ENCODE measurements around the gene NT5C2. TPM values are rescaled to one million over a fixed set of nuclear protein-coding genes. Genes with fewer than 3 reads are reported as not detected.
"Not testable (repeated sequence)": the region's sequence is repeated elsewhere in the genome, so short reads cannot be mapped to it uniquely, and the experiment has no call there.

Gene NT5C2
- total RNA-seq, 1 donor from 2014 or later: 113 TPM

DNA sequence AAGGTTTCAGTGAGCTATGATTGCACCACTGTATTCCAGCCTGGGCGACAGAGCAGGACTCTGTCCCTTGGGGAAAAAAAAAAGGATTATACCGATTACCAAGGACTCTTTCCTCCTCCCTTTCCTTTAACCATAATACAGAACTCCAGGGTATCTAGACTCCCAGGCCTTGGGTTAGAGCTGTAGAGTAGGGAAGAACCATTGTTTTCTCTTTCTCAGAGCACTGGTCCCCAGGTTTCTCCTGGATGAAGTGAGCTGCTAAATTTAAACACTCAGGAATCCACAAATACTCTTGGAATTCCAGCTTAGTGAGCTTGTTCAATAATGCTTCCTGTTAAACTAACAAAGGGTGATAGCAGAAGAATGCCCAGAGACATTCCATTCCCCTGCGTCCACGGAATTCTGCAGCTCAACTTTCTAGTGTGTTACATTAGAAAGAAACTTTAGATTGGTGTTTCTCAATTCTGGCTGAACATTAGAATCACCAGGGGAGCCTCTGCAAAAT, 38.0 kb upstream of the NT5C2 start:
- peaks cover 26% of the 10 kb centered on the region for H3K4me1 Mint-ChIP-seq (ENCODE audit: low read depth, unreplicated experiment)
- H3K27me3 Mint-ChIP-seq (ENCODE audit: low read depth, unreplicated experiment): no peaks in the 10 kb centered on the region
- no peaks in the 10 kb centered on the region for H3K79me2 ChIP-seq (ENCODE audit: insufficient read depth, low read length)
- H3K27me3 ChIP-seq (ENCODE audit: insufficient read depth, low read length): no peaks in the 10 kb centered on the region
- H2AFZ ChIP-seq (ENCODE audit: low read depth, low read length): peak overlapping the region; percentile 4
- H4K20me1 ChIP-seq (ENCODE audit: insufficient read depth, low read length): no peaks in the 10 kb centered on the region
- H3K27ac Mint-ChIP-seq (ENCODE audit: unreplicated experiment): peak overlapping the region; percentile 98
- TF ChIP-seq, protein P1, sequence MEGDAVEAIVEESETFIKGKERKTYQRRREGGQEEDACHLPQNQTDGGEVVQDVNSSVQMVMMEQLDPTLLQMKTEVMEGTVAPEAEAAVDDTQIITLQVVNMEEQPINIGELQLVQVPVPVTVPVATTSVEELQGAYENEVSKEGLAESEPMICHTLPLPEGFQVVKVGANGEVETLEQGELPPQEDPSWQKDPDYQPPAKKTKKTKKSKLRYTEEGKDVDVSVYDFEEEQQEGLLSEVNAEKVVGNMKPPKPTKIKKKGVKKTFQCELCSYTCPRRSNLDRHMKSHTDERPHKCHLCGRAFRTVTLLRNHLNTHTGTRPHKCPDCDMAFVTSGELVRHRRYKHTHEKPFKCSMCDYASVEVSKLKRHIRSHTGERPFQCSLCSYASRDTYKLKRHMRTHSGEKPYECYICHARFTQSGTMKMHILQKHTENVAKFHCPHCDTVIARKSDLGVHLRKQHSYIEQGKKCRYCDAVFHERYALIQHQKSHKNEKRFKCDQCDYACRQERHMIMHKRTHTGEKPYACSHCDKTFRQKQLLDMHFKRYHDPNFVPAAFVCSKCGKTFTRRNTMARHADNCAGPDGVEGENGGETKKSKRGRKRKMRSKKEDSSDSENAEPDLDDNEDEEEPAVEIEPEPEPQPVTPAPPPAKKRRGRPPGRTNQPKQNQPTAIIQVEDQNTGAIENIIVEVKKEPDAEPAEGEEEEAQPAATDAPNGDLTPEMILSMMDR (IDR thresholded peaks at IDR 0.05; ENCODE audit: insufficient read depth, low read depth, low read length): no peak
- no peak for TF ChIP-seq EZH2 (IDR thresholded peaks at IDR 0.05; ENCODE audit: insufficient read depth, low read length)
- FAIRE-seq: peak; percentile 90
- no peaks in the 10 kb centered on the region for H3K36me3 ChIP-seq (ENCODE audit: insufficient read depth, low read length)
- peak overlapping the region; percentile 95 for H3K27ac ChIP-seq (ENCODE audit: low read depth, low read length)
- H3K36me3 Mint-ChIP-seq (ENCODE audit: low read depth, unreplicated experiment): no peaks in the 10 kb centered on the region
- DNase-seq (ENCODE audit: low read depth): peak; percentile 97
- peak overlapping the region; percentile 20 for H3K4me3 Mint-ChIP-seq (ENCODE audit: unreplicated experiment)
- H3K9ac ChIP-seq (ENCODE audit: low read length): peak overlapping the region; percentile 72
- peaks cover 42% of the 10 kb centered on the region for H3K4me1 ChIP-seq (ENCODE audit: insufficient read depth, low read length)
- H3K9me3 Mint-ChIP-seq (ENCODE audit: unreplicated experiment): no peaks in the 10 kb centered on the region
- H3K4me3 ChIP-seq (ENCODE audit: insufficient read depth, low read depth, low read length): no peak overlapping the region
- H3K4me2 ChIP-seq (ENCODE audit: low read length): peak overlapping the region; percentile 76
- no peaks in the 10 kb centered on the region for H3K9me3 ChIP-seq (ENCODE audit: insufficient read depth, low read depth, low read length)

DNA sequence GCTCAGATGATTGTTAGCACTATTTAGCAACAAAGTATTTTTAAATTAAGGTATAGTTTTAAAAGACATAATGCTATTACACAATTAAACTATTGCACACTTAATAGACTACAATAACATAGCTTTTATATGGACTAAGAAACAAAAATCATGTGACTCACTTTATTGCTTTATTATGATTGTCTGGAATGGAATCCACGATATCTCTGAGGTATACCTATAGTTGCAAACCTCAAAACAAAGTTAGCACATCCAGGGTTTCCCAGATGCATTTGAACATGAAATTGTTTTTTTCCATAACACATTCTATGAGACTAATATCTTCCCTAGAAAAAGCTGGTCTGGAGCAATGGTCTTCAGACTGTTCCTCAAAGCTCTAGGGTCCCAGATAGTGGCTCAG, 34.3 kb upstream of the NT5C2 start:
- H4K20me1 ChIP-seq (ENCODE audit: insufficient read depth, low read length): no peaks in the 10 kb centered on the region
- Mint-ChIP-seq H3K4me1 (ENCODE audit: low read depth, unreplicated experiment) (peaks cover 22% of the 10 kb centered on the region), H3K4me3 (ENCODE audit: unreplicated experiment) (no peak overlapping the region), H3K27ac (ENCODE audit: unreplicated experiment) (no peak overlapping the region), H3K27me3 (ENCODE audit: low read depth, unreplicated experiment) (no peaks in the 10 kb centered on the region), H3K9me3 (ENCODE audit: unreplicated experiment) (peaks cover 14% of the 10 kb centered on the region), H3K36me3 (ENCODE audit: low read depth, unreplicated experiment) (peaks cover 5% of the 10 kb centered on the region)
- no peak for FAIRE-seq
- no peak overlapping the region for H3K4me2 ChIP-seq (ENCODE audit: low read length)
- H3K79me2 ChIP-seq (ENCODE audit: insufficient read depth, low read length): no peaks in the 10 kb centered on the region
- no peak overlapping the region for H3K9ac ChIP-seq (ENCODE audit: low read length)
- H3K36me3 ChIP-seq (ENCODE audit: insufficient read depth, low read length): no peaks in the 10 kb centered on the region
- no peak overlapping the region for H2AFZ ChIP-seq (ENCODE audit: low read depth, low read length)
- peaks cover 34% of the 10 kb centered on the region for H3K4me1 ChIP-seq (ENCODE audit: insufficient read depth, low read length)
- no peak for TF ChIP-seq EZH2 (IDR thresholded peaks at IDR 0.05; ENCODE audit: insufficient read depth, low read length)
- TF ChIP-seq, protein P1 (IDR thresholded peaks at IDR 0.05; ENCODE audit: insufficient read depth, low read depth, low read length): no peak
- no peak overlapping the region for H3K27ac ChIP-seq (ENCODE audit: low read depth, low read length)
- H3K9me3 ChIP-seq (ENCODE audit: insufficient read depth, low read depth, low read length): peaks cover 9% of the 10 kb centered on the region
- H3K4me3 ChIP-seq (ENCODE audit: insufficient read depth, low read depth, low read length): no peak overlapping the region
- H3K27me3 ChIP-seq (ENCODE audit: insufficient read depth, low read length): no peaks in the 10 kb centered on the region
- no peak for DNase-seq (ENCODE audit: low read depth)

DNA sequence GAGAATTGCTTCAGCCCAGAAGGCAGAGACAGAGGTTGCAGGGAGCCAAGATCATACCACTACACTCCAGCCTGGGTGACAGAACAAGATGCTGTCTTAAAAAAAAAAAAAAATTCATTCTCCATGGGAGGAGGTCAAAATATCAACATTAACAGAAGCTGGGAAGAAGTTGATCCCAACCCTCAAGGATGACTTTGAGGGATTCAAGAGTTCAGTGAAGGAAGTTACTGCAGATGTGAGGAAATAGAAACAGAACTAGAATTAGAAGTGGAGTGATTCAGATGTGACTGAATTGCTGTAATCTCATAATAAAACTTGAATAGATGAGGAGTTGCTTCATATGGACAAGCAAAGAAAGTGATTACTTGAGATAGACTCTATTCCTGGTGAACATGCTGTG, 32.9 kb upstream of the NT5C2 start:
- no peak for FAIRE-seq
- H3K27me3 Mint-ChIP-seq (ENCODE audit: low read depth, unreplicated experiment): no peaks in the 10 kb centered on the region

DNA sequence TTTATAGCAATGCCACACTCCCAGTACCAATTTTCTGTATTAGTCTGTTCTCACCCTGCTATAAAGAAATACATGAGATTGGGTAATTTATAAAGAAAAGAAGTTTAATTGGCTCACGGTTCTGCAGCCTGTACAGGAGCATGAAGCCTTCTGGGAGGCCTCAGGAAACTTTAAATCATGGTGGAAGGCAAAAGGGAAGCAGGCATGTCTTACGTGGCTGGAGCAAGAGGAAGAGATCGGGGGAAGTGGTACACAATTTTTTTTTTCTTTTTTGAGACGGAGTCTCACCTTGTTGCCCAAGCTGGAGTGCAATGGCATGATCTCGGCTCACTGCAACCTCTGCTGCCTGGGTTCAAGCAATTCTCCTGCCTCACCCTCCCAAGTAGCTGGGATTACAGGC, 31.6 kb upstream of the NT5C2 start:
- not testable (repeated sequence) for H3K4me3 ChIP-seq (ENCODE audit: insufficient read depth, low read depth, low read length); H3K9me3 ChIP-seq (ENCODE audit: insufficient read depth, low read depth, low read length); H3K27me3 Mint-ChIP-seq (ENCODE audit: low read depth, unreplicated experiment); H3K79me2 ChIP-seq (ENCODE audit: insufficient read depth, low read length); H3K4me1 Mint-ChIP-seq (ENCODE audit: low read depth, unreplicated experiment); DNase-seq (ENCODE audit: low read depth); H3K4me3 Mint-ChIP-seq (ENCODE audit: unreplicated experiment); H2AFZ ChIP-seq (ENCODE audit: low read depth, low read length); H3K4me2 ChIP-seq (ENCODE audit: low read length); H4K20me1 ChIP-seq (ENCODE audit: insufficient read depth, low read length); H3K27ac Mint-ChIP-seq (ENCODE audit: unreplicated experiment); H3K9ac ChIP-seq (ENCODE audit: low read length); H3K36me3 Mint-ChIP-seq (ENCODE audit: low read depth, unreplicated experiment); H3K36me3 ChIP-seq (ENCODE audit: insufficient read depth, low read length); H3K27me3 ChIP-seq (ENCODE audit: insufficient read depth, low read length); FAIRE-seq; H3K27ac ChIP-seq (ENCODE audit: low read depth, low read length)
- peaks cover 11% of the 10 kb centered on the region for H3K4me1 ChIP-seq (ENCODE audit: insufficient read depth, low read length)
- H3K9me3 Mint-ChIP-seq (ENCODE audit: unreplicated experiment): peaks cover 18% of the 10 kb centered on the region

More for the DNA sequence above, 32.9 kb upstream of the NT5C2 start:
- no peak overlapping the region for H3K9ac ChIP-seq (ENCODE audit: low read length)
- no peaks in the 10 kb centered on the region for H3K27me3 ChIP-seq (ENCODE audit: insufficient read depth, low read length)
- H3K27ac Mint-ChIP-seq (ENCODE audit: unreplicated experiment): no peak overlapping the region
- no peak overlapping the region for H3K27ac ChIP-seq (ENCODE audit: low read depth, low read length)
- DNase-seq (ENCODE audit: low read depth): no peak
- peaks cover 9% of the 10 kb centered on the region for H3K4me1 Mint-ChIP-seq (ENCODE audit: low read depth, unreplicated experiment)
- H3K79me2 ChIP-seq (ENCODE audit: insufficient read depth, low read length): no peaks in the 10 kb centered on the region
- no peak overlapping the region for H3K4me3 Mint-ChIP-seq (ENCODE audit: unreplicated experiment)
- H3K4me1 ChIP-seq (ENCODE audit: insufficient read depth, low read length): peaks cover 22% of the 10 kb centered on the region
- no peaks in the 10 kb centered on the region for H4K20me1 ChIP-seq (ENCODE audit: insufficient read depth, low read length)
- no peaks in the 10 kb centered on the region for H3K36me3 ChIP-seq (ENCODE audit: insufficient read depth, low read length)
- H3K4me3 ChIP-seq (ENCODE audit: insufficient read depth, low read depth, low read length): no peak overlapping the region
- no peak for TF ChIP-seq EZH2 (IDR thresholded peaks at IDR 0.05; ENCODE audit: insufficient read depth, low read length)
- H2AFZ ChIP-seq (ENCODE audit: low read depth, low read length): no peak overlapping the region
- H3K9me3 ChIP-seq (ENCODE audit: insufficient read depth, low read depth, low read length): peaks cover 9% of the 10 kb centered on the region
- peaks cover 7% of the 10 kb centered on the region for H3K36me3 Mint-ChIP-seq (ENCODE audit: low read depth, unreplicated experiment)
- no peak overlapping the region for H3K4me2 ChIP-seq (ENCODE audit: low read length)
- peaks cover 18% of the 10 kb centered on the region for H3K9me3 Mint-ChIP-seq (ENCODE audit: unreplicated experiment)
